Measurements from ENCODE around the gene SELENOI. TPM values are rescaled to one million over a fixed set of nuclear protein-coding genes. Genes with fewer than 3 reads are reported as not detected.

SELENOI gene
- total and polyA plus RNA-seq, 8 donors = 15.9 to 34.4 (median 17.9) TPM

DNA sequence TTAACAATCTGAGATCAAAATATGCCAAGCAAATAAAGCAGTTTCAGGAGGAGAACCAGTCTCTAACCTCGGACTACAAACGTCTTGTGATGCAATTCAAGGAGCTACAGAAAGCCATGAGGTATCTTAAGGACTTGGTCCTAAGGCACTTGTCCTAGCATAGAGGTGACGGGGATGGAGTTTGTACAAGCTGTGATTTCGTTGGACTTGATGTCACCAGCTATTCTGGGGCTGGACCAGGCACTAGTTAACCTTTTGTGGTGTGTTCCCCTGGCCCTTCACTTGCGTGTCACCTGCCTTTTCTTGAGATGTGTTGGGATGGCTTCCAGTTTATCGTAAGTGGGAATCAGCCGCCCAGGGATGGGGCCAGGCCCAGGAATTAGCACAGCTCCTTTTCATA lies 98.3 kb downstream of the SELENOI start:
- TF ChIP-seq, protein P1, sequence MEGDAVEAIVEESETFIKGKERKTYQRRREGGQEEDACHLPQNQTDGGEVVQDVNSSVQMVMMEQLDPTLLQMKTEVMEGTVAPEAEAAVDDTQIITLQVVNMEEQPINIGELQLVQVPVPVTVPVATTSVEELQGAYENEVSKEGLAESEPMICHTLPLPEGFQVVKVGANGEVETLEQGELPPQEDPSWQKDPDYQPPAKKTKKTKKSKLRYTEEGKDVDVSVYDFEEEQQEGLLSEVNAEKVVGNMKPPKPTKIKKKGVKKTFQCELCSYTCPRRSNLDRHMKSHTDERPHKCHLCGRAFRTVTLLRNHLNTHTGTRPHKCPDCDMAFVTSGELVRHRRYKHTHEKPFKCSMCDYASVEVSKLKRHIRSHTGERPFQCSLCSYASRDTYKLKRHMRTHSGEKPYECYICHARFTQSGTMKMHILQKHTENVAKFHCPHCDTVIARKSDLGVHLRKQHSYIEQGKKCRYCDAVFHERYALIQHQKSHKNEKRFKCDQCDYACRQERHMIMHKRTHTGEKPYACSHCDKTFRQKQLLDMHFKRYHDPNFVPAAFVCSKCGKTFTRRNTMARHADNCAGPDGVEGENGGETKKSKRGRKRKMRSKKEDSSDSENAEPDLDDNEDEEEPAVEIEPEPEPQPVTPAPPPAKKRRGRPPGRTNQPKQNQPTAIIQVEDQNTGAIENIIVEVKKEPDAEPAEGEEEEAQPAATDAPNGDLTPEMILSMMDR (IDR thresholded peaks at IDR 0.05) = no peak
- no peak overlapping the region for H3K4me3 ChIP-seq
- intact Hi-C loops (cut with DNase I) = no loop called here
- no peak overlapping the region for H3K27ac ChIP-seq
- H3K27me3 ChIP-seq = no peaks in the 10 kb centered on the region
- H3K36me3 ChIP-seq = no peaks in the 10 kb centered on the region
- no peaks in the 10 kb centered on the region for H3K9me3 ChIP-seq
- no peak for ATAC-seq
- no peaks in the 10 kb centered on the region for H3K4me1 ChIP-seq
- no peak for DNase-seq

Other genes starting within 250 kb of the SELENOI start
- gene GAREM2, start 173.1 kb upstream of the SELENOI start, total RNA-seq = 1 to 10 TPM; 2.4 to 4.5 TPM
- gene GAREM2, start 173.1 kb upstream of the SELENOI start, polyA plus RNA-seq (ENCODE audit: insufficient read length in 6 of 6) = 10 to 100 TPM in 2 of 6 donors, 1 to 10 TPM in 4; 7.2 to 12.2 (median 8.6) TPM
- gene HADHA, start 101.5 kb upstream of the SELENOI start, total RNA-seq = 100 to 1,000 TPM; 126 to 144 TPM
- gene HADHA, start 101.5 kb upstream of the SELENOI start, polyA plus RNA-seq (ENCODE audit: insufficient read length in 6 of 6) = 100 to 1,000 TPM; 187 to 241 (median 213) TPM
- gene HADHB, start 101.2 kb upstream of the SELENOI start, total RNA-seq = 100 to 1,000 TPM; 130 to 132 TPM
- gene HADHB, start 101.2 kb upstream of the SELENOI start, polyA plus RNA-seq (ENCODE audit: insufficient read length in 6 of 6) = 100 to 1,000 TPM; 120 to 150 (median 137) TPM
- gene ADGRF3, start 646 bp downstream of the SELENOI start, total RNA-seq = under 1 TPM; 0.08 to 0.12 TPM
- gene ADGRF3, start 646 bp downstream of the SELENOI start, polyA plus RNA-seq (ENCODE audit: insufficient read length in 6 of 6) = 1 to 10 TPM; 1.4 to 2.3 (median 1.8) TPM
- 1 to 10 TPM in 1 of 2 donors, not detected in 1; 1.8 TPM for gene DRC1, start 55.8 kb downstream of the SELENOI start, total RNA-seq
- 1 to 10 TPM in 5 of 6 donors, under 1 TPM in 1; 0.92 to 7.9 (median 5.6) TPM for gene DRC1, start 55.8 kb downstream of the SELENOI start, polyA plus RNA-seq (ENCODE audit: insufficient read length in 6 of 6)
- gene OTOF, start 132.0 kb downstream of the SELENOI start, total RNA-seq = under 1 TPM in 1 of 2 donors, not detected in 1; 0.10 TPM
- under 1 TPM; 0.03 to 0.20 (median 0.10) TPM for gene OTOF, start 132.0 kb downstream of the SELENOI start, polyA plus RNA-seq (ENCODE audit: insufficient read length in 6 of 6)

Measured in left lung (tissue), 10 donors.